Glomerular visceral epithelial cell (primary cell): ENCODE data around the gene TBC1D4.

ENCODE experiments used
- DNase-seq: peaks from one replicate; pipeline ENCODE4 v3.0.0-alpha.2; 2016; ENCODE audit errors: extremely low spot score

The TBC1D4 gene

GRCh38 chr13:75385708-75386083 lies 96.3 kb downstream of the TBC1D4 start:
- DNase-seq = no peak

GRCh38 chr13:75384879-75385707 lies 96.9 kb downstream of the TBC1D4 start:
- no peak for DNase-seq

DNA sequence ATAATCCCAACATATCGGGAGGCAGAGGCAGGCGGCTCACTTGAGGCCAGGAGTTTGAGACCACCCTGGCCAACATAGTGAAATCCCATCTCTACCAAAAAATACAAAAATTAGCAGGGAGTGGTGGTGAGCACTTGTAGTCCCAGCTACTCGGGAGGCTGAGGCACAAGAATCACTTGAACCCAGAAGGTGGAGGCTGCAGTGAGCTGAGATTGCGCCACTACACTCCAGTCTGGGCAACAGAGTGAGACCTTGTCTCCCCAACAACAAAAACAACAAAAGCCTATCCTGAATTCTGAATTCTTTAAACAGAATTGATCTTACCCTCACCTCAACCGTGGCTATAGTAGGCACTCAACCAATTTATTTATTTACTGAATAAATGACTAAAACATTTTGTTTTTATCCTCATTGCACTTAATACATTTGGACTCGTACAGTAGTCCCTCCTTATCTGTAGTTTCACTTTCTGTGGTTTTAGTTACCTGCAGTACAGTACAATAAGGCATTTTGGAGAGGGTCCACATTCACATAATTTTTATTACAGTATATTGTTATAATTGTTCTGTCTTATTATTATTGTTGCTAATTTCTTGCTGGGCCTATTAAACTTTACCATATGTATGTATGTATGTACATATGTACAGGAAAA lies 98.8 kb downstream of the TBC1D4 start:
- DNase-seq = no peak

- DNase-seq = no peak
These were observed 103.7 kb downstream of the TBC1D4 start for GRCh38 chr13:75378301-75378700.

DNA sequence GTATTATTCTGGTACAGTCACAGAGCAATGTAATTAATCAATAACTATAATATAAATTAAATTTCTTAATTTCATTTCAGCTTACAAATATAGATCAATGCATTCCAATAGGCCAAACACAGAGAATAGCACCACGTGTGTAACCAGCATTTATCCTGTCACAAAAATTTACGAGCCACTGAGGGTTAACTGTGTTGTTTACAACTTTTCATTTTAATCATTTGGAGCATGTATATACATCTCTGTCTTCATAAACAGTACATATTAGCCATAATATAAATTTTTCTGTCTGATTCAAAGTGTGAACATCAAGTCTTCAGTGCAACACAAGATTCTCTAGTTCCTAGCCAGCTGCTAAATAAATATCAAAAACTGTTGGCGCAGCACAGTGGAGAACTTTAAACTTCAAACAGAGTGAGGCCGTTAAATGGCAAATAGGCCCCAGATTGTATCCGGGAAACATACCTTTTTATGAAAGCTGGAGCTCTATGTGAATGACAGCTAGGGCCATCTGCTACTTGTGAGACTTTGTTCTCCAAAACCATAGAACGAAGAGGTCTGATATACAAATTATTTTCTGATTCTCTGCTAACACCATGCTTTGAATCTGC lies 105.1 kb downstream of the TBC1D4 start:
- DNase-seq = no peak

GRCh38 chr13:75375329-75375728 lies 106.6 kb downstream of the TBC1D4 start:
- DNase-seq = no peak

DNA sequence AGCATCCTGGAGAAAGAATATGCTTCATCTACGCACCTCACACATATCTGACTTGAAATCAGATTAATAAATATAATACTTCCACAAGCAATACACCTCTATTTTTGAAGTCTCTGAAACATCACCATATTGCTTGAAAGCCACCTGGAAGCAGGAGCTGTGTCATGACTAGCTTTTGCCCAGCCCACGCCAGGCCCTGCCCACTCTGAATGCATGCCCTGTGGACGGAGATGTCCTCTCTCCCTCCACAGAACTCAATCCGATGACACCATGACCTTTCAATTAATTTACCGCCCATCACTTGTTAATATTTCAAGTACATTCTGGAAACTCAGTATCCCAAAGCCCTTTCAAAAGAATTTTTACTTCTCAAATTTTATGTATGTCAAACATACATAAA lies 108.0 kb downstream of the TBC1D4 start:
- no peak for DNase-seq

- DNase-seq = no peak
These were observed 108.8 kb downstream of the TBC1D4 start for GRCh38 chr13:75372923-75373841.

GRCh38 chr13:75372517-75372916 lies 109.5 kb downstream of the TBC1D4 start:
- DNase-seq = peak; percentile 54

GRCh38 chr13:75371203-75371602 lies 110.8 kb downstream of the TBC1D4 start:
- no peak for DNase-seq

- no peak for DNase-seq
These were observed 111.2 kb downstream of the TBC1D4 start for GRCh38 chr13:75370774-75371173.

GRCh38 chr13:75369981-75370380 lies 112.0 kb downstream of the TBC1D4 start:
- DNase-seq = no peak

GRCh38 chr13:75368167-75368566 lies 113.8 kb downstream of the TBC1D4 start:
- peak; percentile 64 for DNase-seq

GRCh38 chr13:75366380-75367280 lies 115.3 kb downstream of the TBC1D4 start:
- no peak for DNase-seq

- DNase-seq = peak; percentile 87
These were observed 116.2 kb downstream of the TBC1D4 start for GRCh38 chr13:75365724-75366173.

DNA sequence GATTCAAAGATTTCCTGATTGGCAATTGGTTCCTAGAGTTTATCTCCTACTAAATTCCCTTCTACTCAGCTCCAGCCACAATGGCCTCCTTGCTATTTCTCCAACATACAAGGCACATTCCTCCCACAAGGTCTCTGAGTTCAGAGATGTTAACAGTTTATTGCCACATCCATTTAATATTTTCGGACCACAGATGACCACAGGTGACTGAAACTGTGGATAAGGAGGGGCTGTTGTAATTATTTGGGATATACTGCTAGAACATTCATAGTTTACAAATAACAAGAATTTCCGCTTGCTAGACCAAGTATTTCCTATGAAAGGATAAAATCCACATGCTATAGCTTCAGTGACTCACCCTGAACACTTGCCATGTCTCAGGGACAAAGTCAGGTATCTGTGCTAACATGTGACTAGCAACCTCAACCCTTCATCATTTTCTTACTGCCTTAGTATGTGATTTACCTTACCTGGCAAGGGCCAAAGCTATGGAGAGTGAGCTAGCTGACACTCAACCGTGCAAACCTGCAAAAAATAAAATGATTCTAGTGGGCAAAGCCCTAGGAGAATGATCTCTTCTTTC lies 117.7 kb downstream of the TBC1D4 start:
- peak; percentile 36 for DNase-seq

DNA sequence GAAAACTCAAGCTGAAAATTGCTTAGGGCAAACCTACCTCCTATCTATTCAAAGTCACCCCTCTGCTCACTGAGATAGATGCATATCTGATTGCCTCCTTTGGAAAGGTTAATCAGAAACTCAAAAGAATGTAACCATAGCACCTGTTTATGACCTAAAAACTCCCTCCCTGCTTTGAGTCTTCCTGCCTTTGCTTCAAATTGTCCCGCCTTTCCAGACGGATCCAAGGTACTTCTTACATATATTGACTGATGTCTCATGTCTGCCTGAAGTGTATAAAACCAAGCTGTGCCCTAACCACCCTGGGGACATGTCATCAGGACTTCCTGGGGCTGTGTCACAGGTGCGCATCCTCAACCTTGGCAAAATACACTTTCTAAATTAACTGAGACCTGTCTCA lies 118.6 kb downstream of the TBC1D4 start:
- no peak for DNase-seq

- no peak for DNase-seq
These were observed 119.9 kb downstream of the TBC1D4 start for GRCh38 chr13:75362026-75362425.

DNA sequence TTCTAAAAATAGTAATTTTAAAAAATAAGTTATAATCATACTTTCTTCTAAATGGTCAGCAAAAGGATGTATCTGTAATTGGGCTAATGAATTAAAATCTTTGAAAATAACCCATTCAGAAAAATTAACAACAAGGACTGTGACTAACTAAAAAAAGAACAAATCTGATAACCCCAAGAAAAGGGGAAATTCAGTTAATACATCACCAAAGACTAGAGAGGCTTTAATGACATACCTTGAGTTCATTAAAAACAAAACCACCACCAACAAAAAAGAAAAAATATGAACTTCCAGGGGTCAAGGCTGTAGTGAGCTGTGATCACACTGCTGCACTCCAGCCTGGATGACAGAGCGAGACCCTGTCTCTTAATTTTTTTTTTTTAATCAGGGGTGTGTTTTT lies 121.8 kb downstream of the TBC1D4 start:
- no peak for DNase-seq

DNA sequence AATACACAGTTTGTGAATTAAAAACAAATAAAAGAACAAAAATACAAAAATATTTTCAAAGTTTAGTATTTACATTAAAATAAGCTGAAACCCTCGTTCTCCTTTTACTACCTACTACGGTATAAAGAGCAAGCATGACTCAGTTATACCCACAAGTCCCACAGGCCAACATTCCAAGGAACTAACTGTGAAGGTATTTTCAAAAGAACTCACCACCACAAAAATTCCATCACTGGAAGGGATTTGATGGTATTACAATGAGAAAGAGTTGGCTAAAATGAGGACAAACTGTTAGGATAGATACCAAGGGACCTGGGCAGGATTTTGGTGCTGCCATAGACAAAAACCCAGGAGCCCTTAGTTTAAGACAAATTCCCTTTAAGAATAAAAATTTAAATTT lies 122.7 kb downstream of the TBC1D4 start:
- peak; percentile 88 for DNase-seq
